Spleen (tissue), 7 donors: ENCODE measurements around the gene TMEM259.

ENCODE experiments used
- CTCF ChIP-seq, 11 experiments: fragments of 200-600 bp in 7 of 11; fragments of 450-650 bp in 4 of 11; sonication (generic) in 4 of 11; IDR thresholded peaks in 8 of 11; conservative IDR thresholded peaks in 3 of 11; 1 replicate in 7 of 11; 2 replicates in 4 of 11; pipeline versions ENCODE4 v1.4.0 to v1.8.0; 2016 to 2021; ENCODE audit warnings: antibody characterized with exemption in 11 of 11, inconsistent platforms in 4 of 11, mild to moderate bottlenecking in 1 of 11
- POLR2A ChIP-seq, 3 donors: fragments of 450-650 bp; IDR thresholded peaks; one replicate each; pipeline ENCODE4 v1.5.1; 2017; ENCODE audit warnings: antibody characterized with exemption in 3 of 3, mild to moderate bottlenecking in 1 of 3
- POLR2AphosphoS5 ChIP-seq, 3 donors: sonication (generic); formaldehyde crosslinking; IDR thresholded peaks; one replicate each; pipeline ENCODE4 v1.5.1; 2017; ENCODE audit warnings: antibody characterized with exemption in 3 of 3
- donor health status: DM: no; HTN: no; CAD: no; lungs with moderate emphysema.
- donor health status: DM: no; HTN: no; CAD: no.
- donor health status: DM: no; HTN: no; CAD: no.

- TF ChIP-seq CTCF (IDR thresholded peaks at IDR 0.05 in 8 of 11, conservative IDR thresholded peaks at IDR 0.05 in 3 of 11) (no peak), POLR2A (IDR thresholded peaks at IDR 0.05) (no peak), POLR2AphosphoS5 (IDR thresholded peaks at IDR 0.05) (no peak)
Observed at GRCh38 chr19:1049800-1050199, 28.9 kb upstream of the TMEM259 start.
